Thyroid gland (tissue), 4 donors: ENCODE measurements around the gene CACHD1.

Experiments used
- CTCF ChIP-seq, 6 experiments: fragments of 200-600 bp in 3 of 6; fragments of 450-650 bp in 3 of 6; sonication (generic) in 3 of 6; IDR thresholded peaks; one replicate each; pipeline ENCODE4 v1.5.1; 2016 to 2019; ENCODE audit warnings: antibody characterized with exemption in 6 of 6, mild to moderate bottlenecking in 2 of 6, inconsistent platforms in 1 of 6, moderate library complexity in 1 of 6
- POLR2A ChIP-seq, 2 donors: fragments of 450-650 bp; IDR thresholded peaks; one replicate each; pipeline ENCODE4 v1.6.1; 2017; ENCODE audit warnings: antibody characterized with exemption in 2 of 2, mild to moderate bottlenecking in 2 of 2, moderate library complexity in 1 of 2

- no peak for TF ChIP-seq POLR2A (IDR thresholded peaks at IDR 0.05)
- no peak for TF ChIP-seq CTCF (IDR thresholded peaks at IDR 0.05)
These were observed 53.7 kb downstream of the CACHD1 start for GRCh38 chr1:64523413-64524337.
